CD4-positive, alpha-beta memory T cell (primary cell): Measurements from ENCODE around the gene ELF5. TPM values are rescaled to one million over a fixed set of nuclear protein-coding genes. Genes with fewer than 3 reads are reported as not detected.
A peak's percentile ranks its signal among the peaks of the same experiment; 100 is the strongest.

Source experiments
- CTCF ChIA-PET: fragments of 350-600 bp; sonication (Branson Sonifier 250); formaldehyde crosslinking; loops from one replicate; lab custom pipeline; 2021; ENCODE audit warnings: inconsistent platforms; ENCODE audit not compliant: partially characterized antibody; lab: Charles Lee
- POLR2A ChIA-PET: fragments of 350-600 bp; sonication (Branson Sonifier 250); formaldehyde crosslinking; loops from one replicate; lab custom pipeline; 2021; ENCODE audit not compliant: partially characterized antibody; lab: Charles Lee
- DNase-seq, 5 donors: peaks; one replicate each; pipeline versions ENCODE4 v3.0.0 to v3.0.0-alpha.2; 2020 to 2022; ENCODE audit warnings: mixed read lengths in 1 of 5
- H3K27ac ChIP-seq: one replicate; pipeline ENCODE4 v1.7.0; 2013; ENCODE audit warnings: low read depth, low read length
- H3K27me3 ChIP-seq: 2 replicates; pipeline ENCODE4 v1.7.0; 2013; ENCODE audit warnings: mild to moderate bottlenecking, low read length, moderate library complexity; ENCODE audit not compliant: insufficient read depth
- H3K36me3 ChIP-seq: 2 replicates; pipeline ENCODE4 v1.7.0; 2013; ENCODE audit warnings: mild to moderate bottlenecking, low read length, moderate library complexity; ENCODE audit not compliant: insufficient read depth
- H3K4me1 ChIP-seq: 2 replicates; pipeline ENCODE4 v1.7.0; 2013; ENCODE audit warnings: mild to moderate bottlenecking, low read length, moderate library complexity; ENCODE audit not compliant: insufficient read depth
- H3K4me3 ChIP-seq, 2 donors: one replicate each; pipeline ENCODE4 v1.7.0; 2013; ENCODE audit warnings: low read length in 2 of 2, mild to moderate bottlenecking in 1 of 2
- H3K9me3 ChIP-seq, 2 donors: one replicate each; pipeline ENCODE4 v1.7.0; 2013; ENCODE audit warnings: low read length in 2 of 2, control low read depth in 1 of 2; ENCODE audit not compliant: control insufficient read depth in 1 of 2
- H3K27ac Mint-ChIP-seq, 7 donors: one replicate each; pipeline ENCODE4 v1.8.0; 2020 to 2021; ENCODE audit warnings: mixed read lengths in 7 of 7, mild to moderate bottlenecking in 6 of 7, inconsistent platforms in 3 of 7, moderate library complexity in 3 of 7
- H3K27me3 Mint-ChIP-seq, 2 donors: one replicate each; pipeline ENCODE4 v1.8.0; 2020 to 2021; ENCODE audit warnings: mixed read lengths in 2 of 2
- H3K36me3 Mint-ChIP-seq, 2 donors: one replicate each; pipeline ENCODE4 v1.8.0; 2020 to 2021; ENCODE audit warnings: mixed read lengths in 2 of 2, inconsistent platforms in 1 of 2, mild to moderate bottlenecking in 1 of 2
- H3K4me1 Mint-ChIP-seq, 4 donors: one replicate each; pipeline ENCODE4 v1.8.0; 2020 to 2021; ENCODE audit warnings: mixed read lengths in 4 of 4, mild to moderate bottlenecking in 1 of 4
- H3K4me3 Mint-ChIP-seq, 8 donors: one replicate each; pipeline ENCODE4 v1.8.0; 2020 to 2021; ENCODE audit warnings: mixed read lengths in 8 of 8, mild to moderate bottlenecking in 7 of 8, moderate library complexity in 6 of 8, inconsistent platforms in 3 of 8
- H3K9me3 Mint-ChIP-seq, 8 donors: one replicate each; pipeline ENCODE4 v1.8.0; 2020 to 2021; ENCODE audit warnings: mixed read lengths in 8 of 8, mild to moderate bottlenecking in 5 of 8, inconsistent platforms in 3 of 8, moderate library complexity in 1 of 8
- intact Hi-C: fragments of 100-400 bp; cut with micrococcal nuclease; formaldehyde crosslinking; loops from one replicate; pipeline ENCODE4 v1.15.1; 2023
- polyA plus RNA-seq, 2 donors: library from polyadenylated mRNA; unstranded; fragments of 300-500 nt; fragmentation: Illumina TruSeq; gene quantifications; one replicate each; pipeline ENCODE4 v1.2.3, GENCODE V29; 2021
- total RNA-seq, 2 experiments: library from RNA; stranded (reverse); gene quantifications; one replicate each; pipeline ENCODE4 v1.2.3, GENCODE V29; 2021

Gene ELF5
- total and polyA plus RNA-seq, 4 experiments from 2014 or later: not detected

GRCh38 chr11:34439610-34440198 is 73.9 kb downstream of the ELF5 start:
- no peaks in the 10 kb centered on the region for H3K9me3 ChIP-seq
- no peaks in the 10 kb centered on the region for H3K9me3 Mint-ChIP-seq
- no peaks in the 10 kb centered on the region for H3K27me3 Mint-ChIP-seq
- POLR2A ChIA-PET: interaction anchor here (0.7 to 1.8 kb wide), 4 partner anchors 9 to 388 kb away, joined by 4 to 10 read pairs (median 5); partner anchors contain the start of genes ABTB2 and CAPRIN1
- peak overlapping the region; percentile 93 to 98 (median 95) for H3K27ac Mint-ChIP-seq
- H3K4me3 ChIP-seq: peak overlapping the region; percentile 52 to 90
- CTCF ChIA-PET: interaction anchor here (1.1 kb wide), 1 partner anchor 266 kb away, joined by 3 read pairs; no protein-coding TSS in a partner anchor
- no peaks in the 10 kb centered on the region for H3K27me3 ChIP-seq
- no peak for DNase-seq
- H3K36me3 Mint-ChIP-seq: peaks cover 4 to 9% of the 10 kb centered on the region in 2 donors
- peak overlapping the region; percentile 94 to 99 (median 98) for H3K4me3 Mint-ChIP-seq
- H3K4me1 Mint-ChIP-seq: peaks cover 27 to 42% (median 36%) of the 10 kb centered on the region in 4 donors
- H3K27ac ChIP-seq: peak overlapping the region; percentile 75
- intact Hi-C loops: loop anchor here (1.0 to 10.0 kb wide), 5 partner anchors 8 to 1938 kb away; partner anchors contain the start of genes APIP, PDHX and TRIM44
- no peaks in the 10 kb centered on the region for H3K36me3 ChIP-seq
- H3K4me1 ChIP-seq: peaks cover 28% of the 10 kb centered on the region

DNA sequence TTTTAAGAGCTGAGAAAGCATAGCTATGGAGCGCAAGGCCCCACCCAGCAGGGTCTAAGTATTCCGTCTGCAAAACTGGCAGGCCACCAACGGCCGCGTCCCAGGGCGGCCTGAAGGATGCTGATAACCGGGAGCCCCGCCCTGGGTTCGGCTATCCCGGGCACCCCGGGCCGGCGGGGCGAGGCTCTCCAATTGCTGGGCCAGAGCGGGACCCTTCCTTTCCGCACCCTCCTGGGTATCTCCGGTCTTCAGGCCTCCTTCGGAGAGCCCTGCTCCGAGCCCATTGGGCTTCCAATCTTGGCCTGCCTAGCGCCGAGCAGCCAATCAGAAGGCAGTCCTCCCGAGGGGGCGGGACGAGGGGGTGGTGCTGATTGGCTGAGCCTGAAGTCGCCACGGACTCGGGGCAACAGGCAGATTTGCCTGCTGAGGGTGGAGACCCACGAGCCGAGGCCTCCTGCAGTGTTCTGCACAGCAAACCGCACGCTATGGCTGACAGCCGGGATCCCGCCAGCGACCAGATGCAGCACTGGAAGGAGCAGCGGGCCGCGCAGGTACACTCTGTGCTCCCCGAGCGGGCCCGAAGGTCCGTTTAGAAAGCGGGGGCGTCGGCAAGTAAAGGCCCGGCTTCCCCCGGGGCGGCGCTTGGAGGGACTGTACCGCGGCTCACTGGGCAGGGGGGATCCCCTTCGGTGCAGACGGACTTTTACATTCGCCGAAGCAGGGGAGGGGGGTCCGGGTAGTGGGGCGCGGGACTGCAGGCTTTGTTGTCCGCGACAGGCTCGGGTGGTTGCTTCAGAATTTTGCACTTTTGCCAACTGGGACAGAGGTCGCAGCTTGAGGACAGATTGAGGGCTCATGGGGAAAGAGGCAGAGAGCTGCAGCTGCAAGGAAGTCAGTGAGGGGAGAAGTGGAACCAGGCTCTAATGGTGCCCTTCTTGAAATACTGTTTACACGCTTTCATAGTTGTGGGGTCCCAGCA is 74.8 kb downstream of the ELF5 start, which contains the start of gene CAT:
CAT (plus strand) TSS at position 406 of the 979 bp plus-strand sequence; CDS start at position 486, 80 bp downstream.
- no peaks in the 10 kb centered on the region for H3K27me3 ChIP-seq
- Mint-ChIP-seq H3K27me3 (no peaks in the 10 kb centered on the region), H3K4me3 (peak within 1 kb of the TSS; percentile 94 to 99 (median 98)), H3K9me3 (no peaks in the 10 kb centered on the region), H3K36me3 (peaks cover 4 to 9% of the 10 kb centered on the region in 2 donors), H3K4me1 (peaks cover 22 to 41% (median 31%) of the 10 kb centered on the region in 4 donors), H3K27ac (peak within 1 kb of the TSS; percentile 93 to 98 (median 95))
- H3K9me3 ChIP-seq: no peaks in the 10 kb centered on the region
- H3K4me3 ChIP-seq: peak within 1 kb of the TSS; percentile 52 to 90
- ChIA-PET POLR2A (interaction anchor here (0.6 to 2.1 kb wide), 7 partner anchors 9 to 387 kb away, joined by 3 to 10 read pairs (median 5); partner anchors contain the start of genes ABTB2, CAPRIN1 and NAT10), CTCF (interaction anchor here (0.7 to 1.9 kb wide), 5 partner anchors 10 to 81 kb away, joined by 3 to 6 read pairs (median 3); partner anchors contain the start of gene ABTB2)
- DNase-seq: peak; percentile 96 to 97 (median 96)
- no peaks in the 10 kb centered on the region for H3K36me3 ChIP-seq
- intact Hi-C loops: loop anchor here (1.0 to 10.0 kb wide), 8 partner anchors 8 to 1938 kb away; partner anchors contain the start of genes ABTB2, APIP, NAT10 and PDHX
- peaks cover 28% of the 10 kb centered on the region for H3K4me1 ChIP-seq
- peak within 1 kb of the TSS; percentile 75 for H3K27ac ChIP-seq

- DNase-seq: no peak
- Mint-ChIP-seq H3K36me3 (peaks cover 0 to 9% of the 10 kb centered on the region in 2 donors), H3K4me1 (peaks cover 18 to 31% (median 24%) of the 10 kb centered on the region in 4 donors), H3K9me3 (no peaks in the 10 kb centered on the region), H3K27me3 (peaks cover 0 to 3% of the 10 kb centered on the region in 2 donors), H3K27ac (peak overlapping the region in 1 of 7 donors; percentile 93), H3K4me3 (peak overlapping the region in 1 of 8 donors; percentile 99)
- CTCF ChIA-PET: interaction anchor here (0.6 to 1.9 kb wide), 7 partner anchors 10 to 1752 kb away, joined by 3 to 6 read pairs (median 3); partner anchors contain the start of gene ABTB2
- Histone ChIP-seq H3K27me3 (no peaks in the 10 kb centered on the region), H3K4me1 (peaks cover 28% of the 10 kb centered on the region), H3K27ac (no peak overlapping the region), H3K9me3 (no peaks in the 10 kb centered on the region), H3K4me3 (no peak overlapping the region), H3K36me3 (no peaks in the 10 kb centered on the region)
- intact Hi-C loops: loop anchor here (1.0 to 10.0 kb wide), 6 partner anchors 79 to 1940 kb away; partner anchors contain the start of genes ABTB2, NAT10 and TRIM44
- POLR2A ChIA-PET: interaction anchor here (0.6 to 2.1 kb wide), 5 partner anchors 11 to 332 kb away, joined by 3 to 10 read pairs (median 9); partner anchors contain the start of genes ABTB2 and NAT10
These were observed 76.1 kb downstream of the ELF5 start for GRCh38 chr11:34437224-34438125.

- H3K27me3 Mint-ChIP-seq: peaks cover 0 to 5% of the 10 kb centered on the region in 2 donors
- H3K36me3 ChIP-seq: no peaks in the 10 kb centered on the region
- DNase-seq: no peak
- H3K27me3 ChIP-seq: no peaks in the 10 kb centered on the region
- H3K4me3 Mint-ChIP-seq: no peak overlapping the region
- peaks cover 2 to 9% (median 6%) of the 10 kb centered on the region in 4 donors for H3K4me1 Mint-ChIP-seq
- no peak overlapping the region for H3K27ac Mint-ChIP-seq
- intact Hi-C loops: loop anchor here (10.0 kb wide), 1 partner anchor 1231 kb away; the partner anchor contains the start of gene TRIM44
- CTCF ChIA-PET: interaction anchor here (1.1 to 1.6 kb wide), 3 partner anchors 11 to 35 kb away, joined by 3 read pairs; no protein-coding TSS in a partner anchor
- POLR2A ChIA-PET: no interaction called here
- peaks cover 0 to 3% of the 10 kb centered on the region in 2 donors for H3K36me3 Mint-ChIP-seq
- peaks cover 10% of the 10 kb centered on the region for H3K4me1 ChIP-seq
- H3K9me3 ChIP-seq: no peaks in the 10 kb centered on the region
- no peak overlapping the region for H3K4me3 ChIP-seq
- H3K27ac ChIP-seq: no peak overlapping the region
- H3K9me3 Mint-ChIP-seq: peaks cover 0 to 1% (median 0%) of the 10 kb centered on the region in 8 donors
These were observed 79.7 kb downstream of the ELF5 start for GRCh38 chr11:34433899-34434298.

DNA sequence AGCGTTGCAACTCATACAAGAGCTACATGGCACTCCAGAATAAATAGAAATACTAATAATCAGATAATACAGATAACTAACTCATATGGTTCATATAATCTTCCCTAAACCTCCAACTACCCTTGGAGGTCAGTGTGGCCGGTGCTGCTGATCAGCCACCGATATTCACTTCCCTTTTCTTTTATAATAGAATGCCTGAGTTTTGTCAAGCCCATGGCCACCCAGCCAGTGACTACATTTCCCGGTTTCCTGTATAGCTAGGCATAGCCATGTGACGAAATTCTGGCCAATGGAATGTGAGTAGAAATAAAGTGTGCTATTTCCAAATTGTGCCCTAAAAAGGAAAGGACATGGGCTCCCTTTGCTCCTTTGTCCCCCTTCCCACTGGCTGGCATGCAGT is 80.8 kb downstream of the ELF5 start:
- no peak for DNase-seq
- Mint-ChIP-seq H3K36me3 (no peaks in the 10 kb centered on the region), H3K9me3 (peaks cover 0 to 1% (median 0%) of the 10 kb centered on the region in 8 donors), H3K4me1 (peaks cover 0 to 3% (median 0%) of the 10 kb centered on the region in 4 donors), H3K4me3 (no peak overlapping the region), H3K27me3 (peaks cover 2 to 7% of the 10 kb centered on the region in 2 donors), H3K27ac (no peak overlapping the region)
- Histone ChIP-seq H3K9me3 (no peaks in the 10 kb centered on the region), H3K27ac (no peak overlapping the region), H3K27me3 (no peaks in the 10 kb centered on the region), H3K4me1 (peaks cover 4% of the 10 kb centered on the region), H3K4me3 (no peak overlapping the region), H3K36me3 (no peaks in the 10 kb centered on the region)
- intact Hi-C loops: loop anchor here (10.0 kb wide), 1 partner anchor 1232 kb away; the partner anchor contains the start of gene TRIM44
- ChIA-PET POLR2A (no interaction called here), CTCF (interaction anchor here (1.1 to 1.4 kb wide), 2 partner anchors 12 to 36 kb away, joined by 3 read pairs; no protein-coding TSS in a partner anchor)
